ENCODE data around the gene IL11. TPM values are rescaled to one million over a fixed set of nuclear protein-coding genes. Genes with fewer than 3 reads are reported as not detected.
A peak's percentile ranks its signal among the peaks of the same experiment; 100 is the strongest.

Gene IL11
- total RNA-seq, 1 donor from 2014 or later, result 0.32 TPM

- H3K4me1 Mint-ChIP-seq (ENCODE audit: low read depth), result peaks cover 30% of the 10 kb centered on the region
- peak overlapping the region; percentile 100 for H3K4me3 Mint-ChIP-seq (ENCODE audit: low read depth)
- no peak for DNase-seq (ENCODE audit: low spot score)
- no peaks in the 10 kb centered on the region for H3K9me3 Mint-ChIP-seq
- intact Hi-C loops (cut with micrococcal nuclease), result loop anchor here (5.0 to 10.0 kb wide), 3 partner anchors 86 to 254 kb away; partner anchors contain the start of genes ZNF524, ZNF580, ZNF581 and ZNF865
- peaks cover 62% of the 10 kb centered on the region for H3K36me3 Mint-ChIP-seq (ENCODE audit: low read depth)
- H3K27ac Mint-ChIP-seq, result no peak overlapping the region
- no peaks in the 10 kb centered on the region for H3K27me3 Mint-ChIP-seq (ENCODE audit: low read depth)
These were observed 17.7 kb upstream of the IL11 start for GRCh38 chr19:55387736-55388497.

GRCh38 chr19:55386493-55386971, 16.3 kb upstream of the IL11 start:
- intact Hi-C loops (cut with micrococcal nuclease), result loop anchor here (5.0 to 10.0 kb wide), 3 partner anchors 84 to 256 kb away; partner anchors contain the start of genes ZNF524, ZNF580, ZNF581 and ZNF865
- Mint-ChIP-seq H3K27me3 (ENCODE audit: low read depth) (no peaks in the 10 kb centered on the region), H3K36me3 (ENCODE audit: low read depth) (peaks cover 71% of the 10 kb centered on the region), H3K27ac (peak overlapping the region; percentile 94), H3K4me1 (ENCODE audit: low read depth) (peaks cover 42% of the 10 kb centered on the region), H3K4me3 (ENCODE audit: low read depth) (peak overlapping the region; percentile 100), H3K9me3 (no peaks in the 10 kb centered on the region)
- DNase-seq (ENCODE audit: low spot score), result no peak

GRCh38 chr19:55385724-55386492, 15.6 kb upstream of the IL11 start, which contains the start of gene RPL28:
Gene RPL28 (plus strand): TSS chr19:55385932. CDS start chr19:55386358, 426 bp downstream.
- Mint-ChIP-seq H3K36me3 (ENCODE audit: low read depth) (peaks cover 71% of the 10 kb centered on the region), H3K4me1 (ENCODE audit: low read depth) (peaks cover 44% of the 10 kb centered on the region), H3K27ac (peak within 1 kb of the TSS; percentile 94), H3K27me3 (ENCODE audit: low read depth) (no peaks in the 10 kb centered on the region), H3K9me3 (no peaks in the 10 kb centered on the region), H3K4me3 (ENCODE audit: low read depth) (peak within 1 kb of the TSS; percentile 100)
- intact Hi-C loops (cut with micrococcal nuclease), result loop anchor here (1.0 to 10.0 kb wide), 6 partner anchors 21 to 256 kb away; partner anchors contain the start of genes KMT5C, PPP6R1, UBE2S and ZNF524
- peak; percentile 99 for DNase-seq (ENCODE audit: low spot score)

- peak; percentile 94 for DNase-seq (ENCODE audit: low spot score)
- H3K9me3 Mint-ChIP-seq, result no peaks in the 10 kb centered on the region
- peaks cover 69% of the 10 kb centered on the region for H3K36me3 Mint-ChIP-seq (ENCODE audit: low read depth)
- H3K4me3 Mint-ChIP-seq (ENCODE audit: low read depth), result peak overlapping the region; percentile 100
- no peaks in the 10 kb centered on the region for H3K27me3 Mint-ChIP-seq (ENCODE audit: low read depth)
- H3K4me1 Mint-ChIP-seq (ENCODE audit: low read depth), result peaks cover 44% of the 10 kb centered on the region
- intact Hi-C loops (cut with micrococcal nuclease), result loop anchor here (1.0 to 10.0 kb wide), 6 partner anchors 22 to 257 kb away; partner anchors contain the start of genes KMT5C, PPP6R1, UBE2S and ZNF524
- peak overlapping the region; percentile 94 for H3K27ac Mint-ChIP-seq
These were observed 14.9 kb upstream of the IL11 start for GRCh38 chr19:55384920-55385723.

- Mint-ChIP-seq H3K27ac (peak within 1 kb of the TSS; percentile 94), H3K36me3 (ENCODE audit: low read depth) (peaks cover 62% of the 10 kb centered on the region), H3K4me3 (ENCODE audit: low read depth) (peak within 1 kb of the TSS; percentile 100), H3K4me1 (ENCODE audit: low read depth) (peaks cover 41% of the 10 kb centered on the region), H3K27me3 (ENCODE audit: low read depth) (no peaks in the 10 kb centered on the region), H3K9me3 (no peaks in the 10 kb centered on the region)
- peak; percentile 52 for DNase-seq (ENCODE audit: low spot score)
- intact Hi-C loops (cut with micrococcal nuclease), result loop anchor here (2.0 to 10.0 kb wide), 2 partner anchors 22 to 220 kb away; partner anchors contain the start of genes UBE2S, ZNF524 and ZNF865
These were observed 14.1 kb upstream of the IL11 start, which contains the start of gene TMEM238 for GRCh38 chr19:55384131-55384919. Gene TMEM238 (minus strand): TSS chr19:55384292. CDS start chr19:55384259, 33 bp downstream.

- H3K27ac Mint-ChIP-seq, result peak overlapping the region; percentile 90
These were observed 13.2 kb upstream of the IL11 start for GRCh38 chr19:55383279-55384130.

GRCh38 chr19:55382522-55383054, 12.3 kb upstream of the IL11 start:
- Mint-ChIP-seq H3K36me3 (ENCODE audit: low read depth) (peaks cover 47% of the 10 kb centered on the region), H3K9me3 (no peaks in the 10 kb centered on the region), H3K27me3 (ENCODE audit: low read depth) (no peaks in the 10 kb centered on the region), H3K4me3 (ENCODE audit: low read depth) (peak overlapping the region; percentile 86), H3K27ac (peak overlapping the region; percentile 90), H3K4me1 (ENCODE audit: low read depth) (peaks cover 34% of the 10 kb centered on the region)
- DNase-seq (ENCODE audit: low spot score), result no peak
- intact Hi-C loops (cut with micrococcal nuclease), result loop anchor here (10.0 kb wide), 1 partner anchor 222 kb away; the partner anchor contains the start of genes ZNF524 and ZNF865

More at GRCh38 chr19:55383279-55384130, 13.2 kb upstream of the IL11 start:
- H3K4me3 Mint-ChIP-seq (ENCODE audit: low read depth), result peak overlapping the region; percentile 86
- peaks cover 39% of the 10 kb centered on the region for H3K4me1 Mint-ChIP-seq (ENCODE audit: low read depth)
- DNase-seq (ENCODE audit: low spot score), result peak; percentile 51
- no peaks in the 10 kb centered on the region for H3K27me3 Mint-ChIP-seq (ENCODE audit: low read depth)
- intact Hi-C loops (cut with micrococcal nuclease), result loop anchor here (2.0 to 10.0 kb wide), 2 partner anchors 23 to 221 kb away; partner anchors contain the start of genes UBE2S, ZNF524 and ZNF865
- H3K36me3 Mint-ChIP-seq (ENCODE audit: low read depth), result peaks cover 56% of the 10 kb centered on the region
- H3K9me3 Mint-ChIP-seq, result no peaks in the 10 kb centered on the region

GRCh38 chr19:55382013-55382412, 11.8 kb upstream of the IL11 start:
- intact Hi-C loops (cut with micrococcal nuclease), result loop anchor here (10.0 kb wide), 1 partner anchor 223 kb away; the partner anchor contains the start of genes ZNF524 and ZNF865
- peak overlapping the region; percentile 58 for H3K27ac Mint-ChIP-seq

GRCh38 chr19:55379174-55379573, 8.9 kb upstream of the IL11 start:
- no peaks in the 10 kb centered on the region for H3K9me3 Mint-ChIP-seq
- no peak overlapping the region for H3K4me3 Mint-ChIP-seq (ENCODE audit: low read depth)
- H3K27ac Mint-ChIP-seq, result no peak overlapping the region

More at GRCh38 chr19:55382013-55382412, 11.8 kb upstream of the IL11 start:
- Mint-ChIP-seq H3K4me3 (ENCODE audit: low read depth) (peak overlapping the region; percentile 86), H3K36me3 (ENCODE audit: low read depth) (peaks cover 41% of the 10 kb centered on the region), H3K9me3 (no peaks in the 10 kb centered on the region), H3K27me3 (ENCODE audit: low read depth) (no peaks in the 10 kb centered on the region), H3K4me1 (ENCODE audit: low read depth) (peaks cover 28% of the 10 kb centered on the region)
- DNase-seq (ENCODE audit: low spot score), result no peak

GRCh38 chr19:55377356-55378131, 7.3 kb upstream of the IL11 start:
- Mint-ChIP-seq H3K36me3 (ENCODE audit: low read depth) (peaks cover 20% of the 10 kb centered on the region), H3K27me3 (ENCODE audit: low read depth) (peaks cover 11% of the 10 kb centered on the region), H3K4me1 (ENCODE audit: low read depth) (peaks cover 11% of the 10 kb centered on the region), H3K9me3 (no peaks in the 10 kb centered on the region), H3K4me3 (ENCODE audit: low read depth) (no peak overlapping the region), H3K27ac (no peak overlapping the region)
- DNase-seq (ENCODE audit: low spot score), result no peak
- intact Hi-C loops (cut with micrococcal nuclease), result no loop called here

More at GRCh38 chr19:55379174-55379573, 8.9 kb upstream of the IL11 start:
- intact Hi-C loops (cut with micrococcal nuclease), result no loop called here
- DNase-seq (ENCODE audit: low spot score), result no peak
- peaks cover 14% of the 10 kb centered on the region for H3K4me1 Mint-ChIP-seq (ENCODE audit: low read depth)
- peaks cover 6% of the 10 kb centered on the region for H3K27me3 Mint-ChIP-seq (ENCODE audit: low read depth)
- H3K36me3 Mint-ChIP-seq (ENCODE audit: low read depth), result peaks cover 27% of the 10 kb centered on the region

Data from activated T-helper 2 cell treated with anti-CD3 and anti-CD28 coated beads, Interferon-gamma antibody, Interleukin-2, Interleukin-4, amounts not matched to agents 10 μg/mL and 5 μg/mL and 100 μg/mL, durations not matched to agents 14 hours and 24 hours and 36 hours (primary cell).